H1 (cell line): ENCODE data around the gene CFD. TPM values are rescaled to one million over a fixed set of nuclear protein-coding genes. Genes with fewer than 3 reads are reported as not detected.

Experiments
- CTCF ChIA-PET: fragments of 300-600 bp; sonication (Branson Sonifier 250); formaldehyde crosslinking; loops from one replicate; lab custom pipeline; 2021; ENCODE audit not compliant: partially characterized antibody; lab: Charles Lee
- POLR2A ChIA-PET: fragments of 300-600 bp; sonication (Branson Sonifier 250); formaldehyde crosslinking; loops from one replicate; lab custom pipeline; 2021; ENCODE audit warnings: inconsistent platforms; ENCODE audit not compliant: partially characterized antibody; lab: Charles Lee
- DNase-seq, 2 experiments: peaks; one replicate each; pipeline versions ENCODE4 v3.0.0 to v3.0.0-alpha.2; 2010 to 2022; ENCODE audit warnings: low spot score in 2 of 2, low read depth in 1 of 2, mixed read lengths in 1 of 2
- FAIRE-seq: peaks from 2 replicates; lab custom pipeline; 2011; peaks lifted over from hg19 to GRCh38; lab: Jason Lieb, UNC
- H2AFZ ChIP-seq: 2 replicates; pipeline ENCODE4 v1.8.1; 2012; ENCODE audit warnings: low read length, inconsistent platforms
- H2AK5ac ChIP-seq: 2 replicates; pipeline ENCODE4 v1.6.1; 2013; ENCODE audit warnings: low read depth, low read length
- H2BK120ac ChIP-seq: replicated peaks from 2 replicates; pipeline ENCODE3; 2013; ENCODE audit warnings: low read depth, low read length, inconsistent platforms
- H2BK12ac ChIP-seq: 2 replicates; pipeline ENCODE4 v1.6.1; 2013; ENCODE audit warnings: low read depth, low read length
- H2BK15ac ChIP-seq: 2 replicates; pipeline ENCODE4 v1.6.1; 2013; ENCODE audit warnings: low read length
- H2BK20ac ChIP-seq: 2 replicates; pipeline ENCODE4 v1.6.1; 2013; ENCODE audit warnings: low read length
- H2BK5ac ChIP-seq: 2 replicates; pipeline ENCODE4 v1.6.1; 2013; ENCODE audit warnings: low read depth, low read length
- H3K14ac ChIP-seq: 2 replicates; pipeline ENCODE4 v1.6.1; 2013; ENCODE audit warnings: inconsistent platforms; ENCODE audit not compliant: insufficient read length
- H3K18ac ChIP-seq: 2 replicates; pipeline ENCODE4 v1.6.1; 2013; ENCODE audit warnings: low read length; ENCODE audit errors: extremely low read depth
- H3K23ac ChIP-seq: 2 replicates; pipeline ENCODE4 v1.6.1; 2013; ENCODE audit warnings: inconsistent platforms; ENCODE audit not compliant: insufficient read length
- H3K23me2 ChIP-seq: 2 replicates; pipeline ENCODE4 v1.6.1; 2013; ENCODE audit warnings: low read depth, low read length
- H3K27ac ChIP-seq: 2 replicates; pipeline ENCODE4 v1.6.1; 2011; ENCODE audit warnings: low read depth, low read length, inconsistent platforms
- H3K27me3 ChIP-seq, 4 experiments: replicated peaks in 1 of 4; 1 replicate in 1 of 4; 2 replicates in 3 of 4; pipeline versions ENCODE4 v1.6.1 to v1.8.1; 2011 to 2013; ENCODE audit warnings: low read length in 3 of 4, mild to moderate bottlenecking in 3 of 4, inconsistent platforms in 2 of 4, mixed read lengths in 2 of 4, moderate library complexity in 1 of 4; ENCODE audit not compliant: control insufficient read depth in 3 of 4, insufficient read depth in 3 of 4; ENCODE audit errors: extremely low read depth in 1 of 4
- H3K36me3 ChIP-seq, 4 experiments: 2 replicates each; pipeline versions ENCODE4 v1.6.1 to v1.8.1; 2011 to 2013; ENCODE audit warnings: mild to moderate bottlenecking in 4 of 4, low read length in 3 of 4, moderate library complexity in 2 of 4, control low read depth in 1 of 4, inconsistent platforms in 1 of 4; ENCODE audit not compliant: insufficient read depth in 4 of 4, control insufficient read depth in 2 of 4
- H3K4ac ChIP-seq: replicated peaks from 2 replicates; pipeline ENCODE3; 2013; ENCODE audit warnings: low read length, low read depth, mixed read lengths, inconsistent platforms; ENCODE audit not compliant: insufficient read length
- H3K4me1 ChIP-seq, 4 experiments: replicated peaks in 1 of 4; 1 replicate in 1 of 4; 2 replicates in 3 of 4; pipeline versions ENCODE4 v1.6.1 to v1.8.1; 2011 to 2013; ENCODE audit warnings: low read length in 3 of 4, inconsistent platforms in 2 of 4, mixed read lengths in 1 of 4; ENCODE audit not compliant: insufficient read depth in 4 of 4, control insufficient read depth in 3 of 4
- H3K4me2 ChIP-seq, 2 experiments: 2 replicates each; pipeline versions ENCODE4 v1.6.1 to v1.8.1; 2011 to 2013; ENCODE audit warnings: low read depth in 2 of 2, low read length in 2 of 2, control low read depth in 1 of 2, inconsistent platforms in 1 of 2, mild to moderate bottlenecking in 1 of 2; ENCODE audit not compliant: insufficient read depth in 1 of 2
- H3K4me3 ChIP-seq, 4 experiments: fragments of 200-600, 300-600 bp in 1 of 4; sonication (generic), shearing (Covaris generic), sonication (Bioruptor Twin) in 1 of 4; 2 replicates each; pipeline versions ENCODE4 v1.5.1 to v1.8.1; 2011 to 2016; ENCODE audit warnings: low read length in 4 of 4, low read depth in 3 of 4, control low read depth in 2 of 4, inconsistent platforms in 2 of 4, mild to moderate bottlenecking in 2 of 4, mixed read lengths in 1 of 4, moderate library complexity in 1 of 4; ENCODE audit not compliant: insufficient read depth in 2 of 4; ENCODE audit errors: extremely low read depth in 1 of 4
- H3K56ac ChIP-seq: replicated peaks from 2 replicates; pipeline ENCODE3; 2013; ENCODE audit warnings: low read depth, mild to moderate bottlenecking, mixed read lengths, low read length, inconsistent platforms; ENCODE audit not compliant: insufficient read length
- H3K79me1 ChIP-seq: 2 replicates; pipeline ENCODE4 v1.6.1; 2013; ENCODE audit warnings: low read depth, low read length, control low read depth
- H3K79me2 ChIP-seq, 2 experiments: 2 replicates each; pipeline versions ENCODE4 v1.6.1 to v1.8.1; 2012 to 2013; ENCODE audit warnings: low read length in 2 of 2, mild to moderate bottlenecking in 2 of 2, inconsistent platforms in 1 of 2; ENCODE audit not compliant: insufficient read depth in 2 of 2, control insufficient read depth in 1 of 2
- H3K9ac ChIP-seq, 4 experiments: replicated peaks in 1 of 4; 1 replicate in 1 of 4; 2 replicates in 3 of 4; pipeline versions ENCODE4 v1.6.1 to v1.8.1; 2011 to 2013; ENCODE audit warnings: low read depth in 3 of 4, low read length in 3 of 4, control low read depth in 2 of 4, mild to moderate bottlenecking in 2 of 4, moderate library complexity in 2 of 4, inconsistent platforms in 1 of 4; ENCODE audit errors: extremely low read depth in 1 of 4
- H3K9me3 ChIP-seq, 2 experiments: 2 replicates each; pipeline versions ENCODE4 v1.6.1 to v1.8.1; 2012 to 2013; ENCODE audit warnings: mild to moderate bottlenecking in 2 of 2, moderate library complexity in 2 of 2, control low read depth in 1 of 2, inconsistent platforms in 1 of 2, low read depth in 1 of 2, low read length in 1 of 2, mixed read lengths in 1 of 2; ENCODE audit not compliant: insufficient read depth in 2 of 2
- H4K20me1 ChIP-seq, 2 experiments: replicated peaks in 1 of 2; 2 replicates each; pipeline versions ENCODE3 to v1.8.1; 2011 to 2013; ENCODE audit warnings: inconsistent platforms in 2 of 2, low read length in 2 of 2, mild to moderate bottlenecking in 1 of 2; ENCODE audit not compliant: insufficient read depth in 2 of 2, control insufficient read depth in 1 of 2
- H4K5ac ChIP-seq: 2 replicates; pipeline ENCODE4 v1.6.1; 2013; ENCODE audit warnings: low read length, low read depth, mixed read lengths, inconsistent platforms; ENCODE audit not compliant: insufficient read length
- H4K8ac ChIP-seq: 2 replicates; pipeline ENCODE4 v1.8.0; 2013; ENCODE audit warnings: mild to moderate bottlenecking, moderate library complexity, low read length, inconsistent platforms; ENCODE audit not compliant: insufficient read depth; ENCODE audit errors: extremely low read depth
- H4K91ac ChIP-seq: replicated peaks from 2 replicates; pipeline ENCODE3; 2013; ENCODE audit warnings: low read length, mixed read lengths, inconsistent platforms; ENCODE audit not compliant: insufficient read length
- CBX5 ChIP-seq: fragments of 300-800, 300-1000 bp; sonication (generic); IDR thresholded peaks from 2 replicates; pipeline ENCODE4 v1.7.1; 2016; ENCODE audit warnings: antibody characterized with exemption, low read length, low read depth
- EGR1 ChIP-seq: IDR thresholded peaks from 2 replicates; pipeline ENCODE4 v1.6.1; 2011; ENCODE audit warnings: low read depth, low read length, borderline replicate concordance
- HDAC6 ChIP-seq: IDR thresholded peaks from one replicate; pipeline ENCODE4 v1.7.1; 2012; ENCODE audit warnings: low read depth, mild to moderate bottlenecking, inconsistent platforms, low read length, moderate library complexity
- JUND ChIP-seq: IDR thresholded peaks from 2 replicates; pipeline ENCODE4 v1.6.1; 2011; ENCODE audit warnings: mild to moderate bottlenecking, improper control_type of control experiment, low read length
- KDM4A ChIP-seq: IDR thresholded peaks from one replicate; pipeline ENCODE4 v1.7.1; 2012; ENCODE audit warnings: low read depth, mild to moderate bottlenecking, moderate library complexity, low read length, inconsistent platforms; ENCODE audit not compliant: severe bottlenecking
- KDM5A ChIP-seq: fragments of 200-600 bp; IDR thresholded peaks from 2 replicates; pipeline ENCODE4 v1.7.1; 2012; ENCODE audit warnings: mild to moderate bottlenecking, low read length, inconsistent platforms, mixed read lengths
- NANOG ChIP-seq: IDR thresholded peaks from 2 replicates; pipeline ENCODE4 v1.6.1; 2011; ENCODE audit warnings: low read length, low read depth, mild to moderate bottlenecking, inconsistent platforms; ENCODE audit not compliant: insufficient read depth, poor library complexity, severe bottlenecking
- PHF8 ChIP-seq: fragments of 200-600 bp; sonication (generic); conservative IDR thresholded peaks from 2 replicates; pipeline ENCODE4 v1.7.1; 2012; ENCODE audit warnings: low read depth, mild to moderate bottlenecking, inconsistent platforms, low read length, moderate library complexity
- POLR2AphosphoS5 ChIP-seq: IDR thresholded peaks from 2 replicates; pipeline ENCODE4 v1.6.1; 2011; ENCODE audit warnings: low read depth, low read length
- RXRA ChIP-seq: IDR thresholded peaks from 2 replicates; pipeline ENCODE4 v1.6.1; 2011; ENCODE audit warnings: low read depth, mild to moderate bottlenecking, low read length, moderate library complexity; ENCODE audit not compliant: insufficient read depth
- SIN3A ChIP-seq, 2 experiments: IDR thresholded peaks in 1 of 2; conservative IDR thresholded peaks in 1 of 2; 2 replicates each; pipeline ENCODE4 v1.6.1; 2011 to 2012; ENCODE audit warnings: low read length in 2 of 2, improper control_type of control experiment in 1 of 2, low read depth in 1 of 2, mild to moderate bottlenecking in 1 of 2
- TAF1 ChIP-seq: IDR thresholded peaks from 2 replicates; pipeline ENCODE4 v1.6.1; 2011; ENCODE audit warnings: mild to moderate bottlenecking, low read depth, low read length
- TBP ChIP-seq: IDR thresholded peaks from 2 replicates; pipeline ENCODE4 v1.6.1; 2011; ENCODE audit warnings: low read depth, low read length, improper control_type of control experiment
- WGBS, 2 experiments: shearing (Covaris generic) in 1 of 2; methylation state at CpG; one replicate each; pipeline versions ENCODE4 v1.1.6 to v1.1.7; 2013 to 2015; ENCODE audit warnings: low lambda C conversion rate in 2 of 2, mixed read lengths in 2 of 2, inconsistent platforms in 1 of 2, low coverage in 1 of 2, missing lambda C conversion rate in 1 of 2; ENCODE audit not compliant: insufficient replicate concordance in 2 of 2, insufficient coverage in 1 of 2, insufficient read length in 1 of 2; ENCODE audit errors: extremely low coverage in 1 of 2, missing lambda C conversion rate in 1 of 2; 5-methylcytosine and 5-hydroxymethylcytosine counted together
- polyA plus RNA-seq, 7 experiments: library from polyadenylated mRNA; depleted of rRNA in 3 of 7; stranded (reverse) in 5 of 7; unstranded in 2 of 7; fragments of >200 nt in 5 of 7; fragments of 200-250 nt in 2 of 7; gene quantifications; 1 replicate in 5 of 7; 2 replicates in 1 of 7; 4 replicates in 1 of 7; pipeline versions ENCODE4 v1.2.1 to v1.2.3, GENCODE V29; 2011 to 2013; ENCODE audit warnings: missing spikeins in 2 of 7, mixed read lengths in 2 of 7
- total RNA-seq: library from RNA; stranded (reverse); fragmentation: NEBNext Ultra II Directional; extraction: Animal tissue kit (Norgen Biotek cat#: 25700); gene quantifications from 2 replicates; pipeline ENCODE4 v1.2.1, GENCODE V29; 2021

CFD gene
- total and polyA plus RNA-seq, 2 of the 8 experiments (the other 6 are each of a cell fraction or from before 2014, with no cell fraction given) = 1.7 to 2.8 TPM

GRCh38 chr19:896999-897398, 37.5 kb downstream of the CFD start:
- H3K36me3 ChIP-seq = peaks cover 0 to 13% (median 2%) of the 10 kb centered on the region in 4 experiments; a peak in 2 of 8 replicates
- H3K79me1 ChIP-seq = no peaks in the 10 kb centered on the region
- H3K18ac ChIP-seq = no peak overlapping the region
- H3K27ac ChIP-seq = no peak overlapping the region
- no peak overlapping the region for H3K56ac ChIP-seq
- H3K23me2 ChIP-seq = peaks cover 6% of the 10 kb centered on the region; the same call in 1 of the 2 replicates
- no peak overlapping the region for H2BK120ac ChIP-seq
- no peak overlapping the region for H3K4me2 ChIP-seq
- ChIA-PET POLR2A (interaction anchor here (1.0 to 1.9 kb wide), 6 partner anchors 9 to 96 kb away, joined by 3 to 5 read pairs (median 4); no protein-coding TSS in a partner anchor), CTCF (interaction anchor here (0.8 to 2.2 kb wide), 11 partner anchors 9 to 312 kb away, joined by 3 to 9 read pairs (median 4); partner anchors contain the start of gene AZU1)
- H3K14ac ChIP-seq = no peak overlapping the region
- no peak overlapping the region for H2BK5ac ChIP-seq
- no peaks in the 10 kb centered on the region; a peak in 1 of 4 replicates for H3K79me2 ChIP-seq
- no peak overlapping the region for H4K91ac ChIP-seq
- H3K4me3 ChIP-seq = no peak overlapping the region
- H2BK20ac ChIP-seq = no peak overlapping the region
- H3K27me3 ChIP-seq = no peaks in the 10 kb centered on the region
- H3K9ac ChIP-seq = no peak overlapping the region
- H3K4ac ChIP-seq = no peak overlapping the region
- no peak overlapping the region for H2BK12ac ChIP-seq
- H3K4me1 ChIP-seq = peaks cover 0 to 10% (median 5%) of the 10 kb centered on the region in 4 experiments; a peak in 5 of 7 replicates
- FAIRE-seq (no peak), DNase-seq (no peak)
- 83% methylated on average over 11 of the region's 11 CpGs; no CpG with 5 or more reads in 1 of the 2 experiments for WGBS, 2 experiments
- peaks cover 10 to 19% of the 10 kb centered on the region in 2 experiments for H4K20me1 ChIP-seq
- H3K23ac ChIP-seq = no peak overlapping the region
- H4K5ac ChIP-seq = no peak overlapping the region
- H2AFZ ChIP-seq = no peak overlapping the region
- no peak overlapping the region for H2AK5ac ChIP-seq
- no peaks in the 10 kb centered on the region for H3K9me3 ChIP-seq
- H2BK15ac ChIP-seq = no peak overlapping the region
- H4K8ac ChIP-seq = no peak overlapping the region
- TF ChIP-seq SIN3A (conservative IDR thresholded peaks at IDR 0.05 in 1 of 2, IDR thresholded peaks at IDR 0.05 in 1 of 2; ENCODE audit: low read depth in 1 of 2, low read length in 2 of 2) (no peak), EGR1 (no peak), TBP (no peak), JUND (no peak), CBX5 (no peak), KDM5A (no peak), PHF8 (no peak), HDAC6 (no peak), POLR2AphosphoS5 (no peak), KDM4A (no peak), RXRA (no peak), NANOG (no peak), TAF1 (no peak)
